Activated T-helper 1 cell treated with anti-CD3 and anti-CD28 coated beads, Interleukin-12 subunit alpha, Interleukin-12 subunit beta, Interleukin-2, Interleukin-4 antibody, amounts not matched to agents 30 ng/mL and 10 ng/mL and 1 ng/mL, durations not matched to agents 14 hours and 24 hours and 36 hours (primary cell): ENCODE results near the gene ROR1. TPM values are rescaled to one million over a fixed set of nuclear protein-coding genes. Genes with fewer than 3 reads are reported as not detected.

Experiments used
- DNase-seq: peaks from one replicate; pipeline ENCODE4 v3.0.0; 2021; ENCODE audit warnings: low spot score
- H3K27ac Mint-ChIP-seq: one replicate; pipeline ENCODE4 v1.8.0; 2021; ENCODE audit warnings: mild to moderate bottlenecking, mixed read lengths
- H3K27me3 Mint-ChIP-seq: one replicate; pipeline ENCODE4 v1.8.0; 2022; ENCODE audit warnings: mild to moderate bottlenecking, moderate library complexity, mixed read lengths; ENCODE audit not compliant: insufficient read depth
- H3K36me3 Mint-ChIP-seq: one replicate; pipeline ENCODE4 v1.8.0; 2021; ENCODE audit warnings: low read depth, mixed read lengths
- H3K4me1 Mint-ChIP-seq: one replicate; pipeline ENCODE4 v1.8.0; 2021; ENCODE audit warnings: low read depth, mixed read lengths
- H3K4me3 Mint-ChIP-seq: one replicate; pipeline ENCODE4 v1.8.0; 2021; ENCODE audit warnings: mild to moderate bottlenecking, moderate library complexity, mixed read lengths
- H3K9me3 Mint-ChIP-seq: one replicate; pipeline ENCODE4 v1.8.0; 2021; ENCODE audit warnings: mixed read lengths
- intact Hi-C: fragments of 100-400 bp; cut with micrococcal nuclease; formaldehyde crosslinking; loops from one replicate; pipeline ENCODE4 v1.15.1; 2024
- total RNA-seq: library from RNA; stranded (reverse); gene quantifications from 2 replicates; pipeline ENCODE4 v1.2.3, GENCODE V29; 2022

ROR1 gene
- total RNA-seq, 1 donor from 2014 or later = not detected

DNA sequence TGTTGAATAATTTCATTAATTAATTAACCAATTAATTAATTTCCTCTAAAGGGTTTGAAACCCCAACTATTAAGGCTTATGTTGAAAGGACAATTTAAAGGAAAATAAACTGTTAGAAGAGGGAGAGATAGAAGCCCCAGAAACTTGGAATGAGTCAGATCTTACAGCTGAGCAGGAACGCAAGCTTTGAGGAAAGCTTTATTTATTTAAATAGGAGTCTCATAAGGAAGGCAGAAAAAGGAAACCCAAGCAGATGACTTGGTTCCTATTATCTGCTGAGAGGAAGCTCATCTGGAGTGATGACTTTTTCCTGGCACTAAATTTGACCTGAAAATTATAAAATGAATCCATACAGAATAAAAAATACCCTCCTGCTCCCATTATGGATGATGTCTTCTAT lies 105.1 kb downstream of the ROR1 start:
- H3K9me3 Mint-ChIP-seq = no peaks in the 10 kb centered on the region
- no peaks in the 10 kb centered on the region for H3K36me3 Mint-ChIP-seq
- peaks cover 5% of the 10 kb centered on the region for H3K27me3 Mint-ChIP-seq
- intact Hi-C loops = no loop called here
- H3K4me3 Mint-ChIP-seq = no peak overlapping the region
- no peak overlapping the region for H3K27ac Mint-ChIP-seq
- no peak for DNase-seq
- no peaks in the 10 kb centered on the region for H3K4me1 Mint-ChIP-seq

DNA sequence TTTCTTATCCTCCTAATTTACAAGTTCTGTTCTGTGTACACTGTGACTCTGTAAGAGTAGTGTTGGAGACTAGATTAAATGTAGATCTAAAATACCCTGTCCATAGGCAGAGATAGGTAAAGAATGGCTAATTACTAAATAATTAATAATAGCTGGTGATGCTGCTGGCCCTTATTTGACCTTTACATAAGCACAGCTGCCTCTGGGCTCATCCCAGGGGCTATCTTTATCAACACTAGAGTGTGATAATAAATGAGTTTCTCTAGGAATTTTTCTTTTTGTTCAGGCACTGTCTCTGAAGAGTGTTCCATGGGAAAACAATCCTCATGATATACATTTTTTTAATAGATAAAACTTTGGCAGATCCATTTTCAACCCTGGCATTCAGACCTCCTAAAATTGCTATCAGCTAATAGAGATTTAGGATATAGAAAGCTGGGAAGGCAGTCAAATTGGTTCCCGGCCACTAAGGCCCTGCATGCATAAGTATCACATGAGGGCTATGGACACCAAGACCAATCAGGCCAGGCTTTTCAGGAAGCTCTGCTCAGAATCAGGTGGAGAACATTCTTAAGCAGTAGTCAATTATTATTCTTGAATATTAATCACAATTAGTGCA lies 107.2 kb downstream of the ROR1 start:
- H3K9me3 Mint-ChIP-seq = no peaks in the 10 kb centered on the region
- H3K27ac Mint-ChIP-seq = no peak overlapping the region
- intact Hi-C loops = no loop called here
- no peak for DNase-seq
- no peak overlapping the region for H3K4me3 Mint-ChIP-seq
- no peaks in the 10 kb centered on the region for H3K36me3 Mint-ChIP-seq
- no peaks in the 10 kb centered on the region for H3K4me1 Mint-ChIP-seq
- H3K27me3 Mint-ChIP-seq = peaks cover 1% of the 10 kb centered on the region

DNA sequence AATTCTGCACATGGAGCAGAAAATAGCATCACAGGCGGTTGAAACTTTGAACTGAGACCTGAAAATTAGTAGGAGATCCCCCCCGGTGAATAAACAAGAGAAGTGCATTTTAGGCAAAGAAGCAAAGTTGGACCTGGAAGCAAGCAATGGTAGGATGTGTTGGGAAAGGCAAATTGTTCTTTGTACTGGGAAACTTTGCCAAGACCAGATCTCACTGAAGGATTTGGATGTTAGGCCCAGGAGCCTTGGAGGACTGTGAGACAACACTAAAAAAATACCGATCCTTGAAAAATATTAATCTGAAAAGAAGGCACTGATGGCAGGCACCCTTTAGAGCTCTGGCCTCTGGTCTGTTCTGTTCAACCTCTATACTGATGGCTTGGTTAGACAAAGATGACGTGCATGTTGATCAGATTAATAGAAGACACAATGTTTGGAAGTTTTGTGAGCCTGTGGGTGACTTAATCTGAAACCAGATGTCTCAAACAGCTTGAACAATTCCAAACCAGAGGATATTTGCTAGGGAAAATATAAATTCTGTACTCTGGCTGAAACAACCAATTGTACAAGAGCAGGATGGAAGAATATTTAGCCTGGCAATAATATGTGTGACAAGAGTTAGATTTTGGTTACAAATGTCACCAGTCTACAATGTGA lies 108.4 kb downstream of the ROR1 start:
- no peak for DNase-seq
- H3K9me3 Mint-ChIP-seq = no peaks in the 10 kb centered on the region

DNA sequence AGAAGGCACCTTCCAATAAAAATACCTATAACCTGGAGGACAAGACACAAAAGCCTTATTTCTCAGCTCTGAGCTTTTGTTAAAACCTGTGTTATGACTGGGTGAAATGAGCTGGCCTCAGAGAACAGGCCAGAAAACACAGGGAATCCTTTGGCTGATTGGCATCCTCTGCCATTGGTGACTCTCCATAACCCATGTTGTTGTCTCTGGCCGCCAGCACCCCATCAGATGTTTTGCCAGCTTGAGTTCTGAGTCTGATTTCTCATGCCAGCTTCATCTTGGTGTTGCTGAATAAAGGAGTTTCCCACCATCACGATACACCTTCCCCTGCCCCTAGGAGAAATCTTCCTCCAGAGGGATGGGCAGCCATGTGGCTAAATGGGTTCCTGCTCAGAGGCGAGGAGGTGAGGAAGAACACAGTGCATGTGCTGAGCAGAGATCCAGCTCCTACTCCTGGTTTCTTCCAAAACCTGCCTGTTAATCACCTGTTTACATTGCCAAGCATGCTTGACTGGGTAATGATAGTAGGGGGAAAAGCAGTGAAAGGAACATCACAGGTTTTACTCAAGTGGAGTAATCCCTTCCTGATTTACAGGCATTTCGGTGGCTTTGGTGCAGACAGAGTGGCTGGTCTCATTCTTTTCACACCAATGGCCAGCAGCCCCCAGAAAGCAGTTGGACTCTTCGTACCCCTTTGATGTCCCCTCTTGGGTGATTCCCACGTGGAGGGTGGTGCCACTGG lies 109.8 kb downstream of the ROR1 start:
- no peak for DNase-seq
- Mint-ChIP-seq H3K36me3 (no peaks in the 10 kb centered on the region), H3K4me1 (no peaks in the 10 kb centered on the region), H3K27ac (no peak overlapping the region), H3K9me3 (no peaks in the 10 kb centered on the region), H3K4me3 (no peak overlapping the region), H3K27me3 (no peaks in the 10 kb centered on the region)
- intact Hi-C loops = no loop called here

More for the DNA sequence above, 108.4 kb downstream of the ROR1 start:
- H3K36me3 Mint-ChIP-seq = no peaks in the 10 kb centered on the region
- H3K4me1 Mint-ChIP-seq = no peaks in the 10 kb centered on the region
- no peak overlapping the region for H3K4me3 Mint-ChIP-seq
- no peak overlapping the region for H3K27ac Mint-ChIP-seq
- no peaks in the 10 kb centered on the region for H3K27me3 Mint-ChIP-seq
- intact Hi-C loops = no loop called here

DNA sequence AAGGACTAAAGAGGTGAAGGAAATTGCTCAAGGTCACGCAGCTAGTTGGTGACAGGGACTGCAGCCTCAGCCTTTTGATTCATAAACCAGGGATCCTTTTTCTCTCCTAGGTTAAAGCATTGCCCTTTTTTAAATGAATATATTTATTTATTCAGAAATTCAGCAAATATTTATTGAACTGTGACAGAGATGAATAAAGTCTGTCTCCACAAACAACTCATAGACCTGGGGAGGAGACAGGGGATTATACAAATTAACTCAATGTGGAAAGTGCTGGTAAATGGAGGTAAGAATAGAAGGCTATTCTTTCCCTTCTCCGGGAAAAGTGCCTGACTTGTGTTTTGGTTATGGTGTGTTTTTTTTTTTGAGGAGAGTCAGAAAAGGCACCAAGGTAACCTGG lies 110.7 kb downstream of the ROR1 start:
- Mint-ChIP-seq H3K27me3 (no peaks in the 10 kb centered on the region), H3K4me3 (no peak overlapping the region), H3K9me3 (no peaks in the 10 kb centered on the region), H3K4me1 (no peaks in the 10 kb centered on the region), H3K36me3 (no peaks in the 10 kb centered on the region), H3K27ac (no peak overlapping the region)
- no peak for DNase-seq
- intact Hi-C loops = no loop called here

DNA sequence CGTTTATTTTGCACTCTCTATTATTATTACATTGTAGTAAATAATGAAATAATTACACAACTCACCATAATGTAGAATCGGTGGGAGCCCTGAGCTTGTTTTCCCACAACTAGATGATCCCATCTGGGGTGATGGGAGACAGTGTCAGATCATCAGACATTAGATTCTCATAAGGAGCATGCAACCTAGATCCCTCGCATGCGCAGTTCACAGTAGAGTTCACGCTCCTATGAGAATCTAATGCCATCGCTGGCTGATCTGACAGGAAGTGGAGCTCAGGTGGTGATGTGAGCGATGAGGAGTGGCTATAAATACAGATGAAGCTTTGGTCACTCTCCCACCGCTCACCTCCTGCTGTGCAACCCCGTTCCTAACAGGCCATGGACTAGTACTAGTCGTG lies 112.1 kb downstream of the ROR1 start:
- Mint-ChIP-seq H3K4me1 (no peaks in the 10 kb centered on the region), H3K36me3 (no peaks in the 10 kb centered on the region), H3K9me3 (no peaks in the 10 kb centered on the region), H3K4me3 (no peak overlapping the region), H3K27ac (no peak overlapping the region), H3K27me3 (no peaks in the 10 kb centered on the region)
- no peak for DNase-seq
- intact Hi-C loops = no loop called here

DNA sequence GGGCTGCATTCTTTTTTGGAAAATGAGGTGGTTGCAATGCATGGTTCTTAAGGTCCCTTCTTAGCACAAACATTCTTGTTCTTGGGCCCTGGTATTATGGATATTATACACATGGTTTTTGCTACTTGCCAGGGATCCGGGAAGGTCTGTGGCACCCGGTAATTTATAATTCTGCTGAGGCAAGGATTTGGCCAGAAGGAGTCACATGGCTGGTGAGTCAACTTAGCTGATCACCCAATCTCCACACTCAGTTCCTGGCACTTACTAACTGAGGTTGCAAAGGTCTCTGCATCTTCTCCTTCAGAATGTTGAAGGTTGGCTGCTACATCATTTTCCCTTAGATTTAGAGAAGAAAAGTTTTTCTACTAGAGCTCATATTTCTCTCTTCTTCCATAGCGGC lies 112.5 kb downstream of the ROR1 start:
- Mint-ChIP-seq H3K27me3 (no peaks in the 10 kb centered on the region), H3K4me3 (no peak overlapping the region), H3K27ac (no peak overlapping the region), H3K36me3 (no peaks in the 10 kb centered on the region), H3K9me3 (no peaks in the 10 kb centered on the region), H3K4me1 (no peaks in the 10 kb centered on the region)
- intact Hi-C loops = no loop called here
- DNase-seq = no peak

DNA sequence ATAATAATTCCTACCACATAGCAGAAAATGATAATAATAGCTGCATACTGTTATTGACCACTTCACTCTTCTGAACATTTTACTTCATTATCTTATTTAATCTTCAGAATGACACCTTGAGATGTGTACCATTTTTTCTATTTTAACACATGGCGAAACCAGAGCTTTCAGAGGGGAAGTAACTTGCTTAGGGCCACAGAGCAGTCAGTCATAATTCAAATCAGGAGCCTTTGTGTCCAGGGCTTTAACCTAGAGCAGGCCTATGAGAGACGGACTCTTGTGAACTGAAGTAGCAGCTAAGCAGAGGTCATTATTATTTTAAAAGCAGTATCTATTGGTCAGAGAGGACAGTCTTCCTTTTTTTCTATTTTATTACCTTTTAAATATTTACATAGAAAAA lies 114.0 kb downstream of the ROR1 start:
- intact Hi-C loops = no loop called here
- no peaks in the 10 kb centered on the region for H3K9me3 Mint-ChIP-seq

DNA sequence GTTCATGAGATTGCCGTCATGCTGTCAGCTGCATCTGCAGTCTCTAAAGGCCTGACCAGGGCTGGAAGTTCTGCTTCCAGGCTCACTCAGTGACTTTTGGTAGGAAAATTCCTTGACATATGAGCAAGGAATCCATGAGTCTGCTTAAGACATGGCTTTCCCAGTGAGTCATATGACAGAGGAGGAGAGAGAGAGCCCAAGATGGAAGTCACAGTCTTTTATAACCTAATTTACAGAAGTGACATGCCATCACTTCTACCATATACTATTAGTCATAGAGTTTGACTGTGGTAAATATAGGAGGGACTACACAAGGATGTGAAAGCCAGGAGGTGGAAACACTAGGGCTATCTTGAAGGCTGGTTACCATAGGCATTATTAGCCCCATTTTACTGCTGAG lies 115.2 kb downstream of the ROR1 start:
- H3K36me3 Mint-ChIP-seq = no peaks in the 10 kb centered on the region
- intact Hi-C loops = no loop called here
- H3K27me3 Mint-ChIP-seq = no peaks in the 10 kb centered on the region

More for the DNA sequence above, 114.0 kb downstream of the ROR1 start:
- no peak overlapping the region for H3K4me3 Mint-ChIP-seq
- no peaks in the 10 kb centered on the region for H3K4me1 Mint-ChIP-seq
- DNase-seq = no peak
- H3K27me3 Mint-ChIP-seq = no peaks in the 10 kb centered on the region
- no peak overlapping the region for H3K27ac Mint-ChIP-seq
- H3K36me3 Mint-ChIP-seq = no peaks in the 10 kb centered on the region

DNA sequence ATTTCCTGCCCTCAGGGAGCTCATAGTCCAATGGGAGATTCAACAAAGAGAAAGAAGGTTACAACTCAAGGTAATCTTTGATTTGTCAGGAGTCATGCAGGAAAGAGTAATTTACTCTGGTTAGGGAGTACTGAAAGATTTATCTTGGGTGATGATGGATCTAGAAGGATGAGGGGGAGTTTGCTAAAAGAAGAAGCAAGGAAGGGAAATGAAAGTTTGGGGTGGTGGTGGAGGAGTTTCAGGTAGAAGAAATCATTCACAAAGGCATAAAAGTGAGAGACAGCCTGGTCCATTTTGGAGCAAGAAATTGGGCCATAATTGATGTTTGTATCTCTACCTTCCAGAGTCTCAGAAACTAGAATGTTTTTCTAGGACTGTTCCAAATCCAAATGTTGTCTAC lies 116.7 kb downstream of the ROR1 start:
- peaks cover 5% of the 10 kb centered on the region for H3K4me1 Mint-ChIP-seq
- no peak overlapping the region for H3K27ac Mint-ChIP-seq
- H3K27me3 Mint-ChIP-seq = peaks cover 4% of the 10 kb centered on the region
- no peaks in the 10 kb centered on the region for H3K36me3 Mint-ChIP-seq
- DNase-seq = no peak
- H3K9me3 Mint-ChIP-seq = no peaks in the 10 kb centered on the region
- intact Hi-C loops = no loop called here
- H3K4me3 Mint-ChIP-seq = no peak overlapping the region

More for the DNA sequence above, 115.2 kb downstream of the ROR1 start:
- Mint-ChIP-seq H3K4me3 (no peak overlapping the region), H3K27ac (no peak overlapping the region), H3K9me3 (no peaks in the 10 kb centered on the region), H3K4me1 (peaks cover 5% of the 10 kb centered on the region)
- DNase-seq = no peak

DNA sequence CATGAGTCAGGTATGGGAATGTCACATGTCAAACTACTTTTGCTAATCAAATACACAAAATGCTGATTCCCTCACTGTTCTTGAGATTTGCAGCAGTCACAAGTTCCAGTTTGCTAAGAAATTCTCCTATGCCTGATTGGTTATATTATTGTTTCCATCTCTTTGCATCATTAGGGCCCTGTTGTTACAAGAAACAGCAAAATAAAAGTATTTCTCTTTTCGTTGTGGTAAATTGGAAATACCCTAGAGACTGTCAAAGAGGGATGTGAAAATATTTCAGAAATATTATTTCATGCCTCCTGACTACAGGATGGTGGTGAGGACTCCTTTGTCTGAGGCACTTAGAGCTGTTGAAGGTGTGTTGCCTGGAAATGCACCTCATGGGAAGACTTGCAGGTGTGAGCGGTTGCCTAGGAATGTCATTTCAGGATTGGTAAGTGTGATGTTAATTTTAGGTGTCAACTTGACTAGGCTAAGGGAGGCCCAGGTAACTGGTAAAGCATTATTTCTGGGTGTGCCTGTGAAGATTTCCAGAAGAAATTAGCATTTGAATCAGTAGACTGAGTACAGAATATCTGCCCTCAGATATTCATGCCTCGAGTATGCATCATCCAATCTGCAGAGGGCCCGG lies 117.4 kb downstream of the ROR1 start:
- H3K9me3 Mint-ChIP-seq = no peaks in the 10 kb centered on the region
- no peak for DNase-seq
- intact Hi-C loops = no loop called here
- peaks cover 5% of the 10 kb centered on the region for H3K4me1 Mint-ChIP-seq
- no peak overlapping the region for H3K27ac Mint-ChIP-seq
- no peak overlapping the region for H3K4me3 Mint-ChIP-seq
- peaks cover 4% of the 10 kb centered on the region for H3K27me3 Mint-ChIP-seq
- H3K36me3 Mint-ChIP-seq = no peaks in the 10 kb centered on the region

DNA sequence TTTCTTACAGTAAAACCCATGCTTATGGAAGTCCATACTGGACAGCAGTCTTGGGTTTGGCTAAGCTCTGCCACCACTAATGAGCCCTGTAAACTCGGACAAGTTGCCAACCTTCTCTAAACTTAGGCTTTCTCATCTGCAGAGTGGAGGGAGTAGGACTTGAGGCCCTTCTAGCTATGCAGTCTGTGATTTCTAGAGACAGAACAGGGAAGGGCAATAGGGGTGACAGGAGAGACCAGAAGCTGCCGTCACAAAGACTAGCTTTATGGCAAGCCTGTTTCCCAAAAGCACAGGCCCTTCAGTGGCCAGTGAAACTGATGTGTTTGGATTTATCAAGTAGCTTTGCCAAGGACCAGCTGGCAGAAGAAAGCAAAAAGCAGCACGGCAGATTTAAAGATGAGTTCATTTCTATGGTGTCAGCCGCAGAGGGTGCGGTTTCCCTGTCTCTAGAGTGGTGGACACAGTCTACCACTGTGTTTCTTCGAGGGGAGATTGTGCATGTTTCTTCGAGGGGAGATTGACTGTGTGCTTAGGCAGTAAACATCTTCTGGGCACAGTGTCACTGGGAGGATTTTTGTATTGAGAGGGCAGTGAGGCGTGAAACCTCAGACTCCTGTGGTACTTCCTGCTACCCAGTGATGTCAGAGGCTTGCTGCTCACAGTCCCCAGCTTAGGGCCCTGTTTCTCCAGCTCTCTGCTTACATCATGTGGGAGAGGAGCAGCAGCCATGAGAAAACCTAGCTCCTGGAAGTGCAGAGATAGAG lies 119.0 kb downstream of the ROR1 start:
- Mint-ChIP-seq H3K27me3 (peaks cover 4% of the 10 kb centered on the region), H3K27ac (no peak overlapping the region), H3K9me3 (no peaks in the 10 kb centered on the region), H3K4me1 (peaks cover 5% of the 10 kb centered on the region), H3K36me3 (no peaks in the 10 kb centered on the region), H3K4me3 (no peak overlapping the region)
- no peak for DNase-seq
- intact Hi-C loops = no loop called here
